HL-60 (cell line): ENCODE data around the gene FILIP1L.

Source experiments
- CTCF ChIP-seq: IDR thresholded peaks from one replicate; pipeline ENCODE4 v1.5.1; 2011; ENCODE audit warnings: low read length, control low read depth, inconsistent platforms; ENCODE audit not compliant: insufficient read depth
- GABPA ChIP-seq: IDR thresholded peaks from 2 replicates; pipeline ENCODE4 v1.6.1; 2012; ENCODE audit warnings: low read depth
- POLR2AphosphoS5 ChIP-seq: IDR thresholded peaks from 2 replicates; pipeline ENCODE4 v1.6.1; 2012; ENCODE audit warnings: low read depth
- REST ChIP-seq: IDR thresholded peaks from 2 replicates; pipeline ENCODE4 v1.6.1; 2012; ENCODE audit warnings: low read depth; ENCODE audit not compliant: insufficient replicate concordance
- SPI1 ChIP-seq: IDR thresholded peaks from 2 replicates; pipeline ENCODE4 v1.6.1; 2012; ENCODE audit warnings: low read depth, mild to moderate bottlenecking, borderline replicate concordance

DNA sequence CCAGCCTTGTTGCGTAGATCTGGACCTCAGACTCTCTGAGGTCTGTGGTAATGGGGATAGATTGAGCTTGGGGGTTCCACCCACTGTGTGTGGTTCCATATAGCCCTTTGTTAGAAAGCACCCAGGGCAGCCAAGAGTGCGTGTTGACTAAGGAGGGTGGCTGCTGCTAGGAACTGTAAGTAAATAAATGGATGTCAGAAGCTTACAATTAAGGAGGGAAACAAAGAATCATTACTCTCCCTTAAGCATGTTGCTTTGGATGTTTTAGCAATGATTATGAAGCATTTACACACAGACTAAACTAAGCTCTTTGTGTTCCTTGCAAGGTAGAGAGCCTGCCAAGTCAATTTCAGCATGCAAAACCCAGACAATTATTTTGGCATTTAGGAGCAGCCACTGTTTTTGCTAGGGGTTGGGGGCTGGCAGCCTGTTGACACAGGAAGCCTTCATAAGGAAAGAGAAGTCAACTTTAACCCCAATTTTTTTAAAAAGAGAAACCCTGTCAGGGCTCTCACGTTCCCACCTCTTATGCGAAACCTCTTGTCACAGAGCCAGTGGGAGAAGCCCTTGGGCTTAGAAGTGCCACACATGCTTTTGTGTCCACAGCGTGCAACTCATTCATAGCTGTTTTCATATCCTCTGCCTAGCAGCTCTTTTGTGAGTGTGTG, 168.8 kb downstream of the FILIP1L start:
- TF ChIP-seq POLR2AphosphoS5 (no peak), CTCF (no peak), GABPA (no peak), SPI1 (no peak), REST (no peak)
